HepG2 (cell line): ENCODE results near the gene CRKL. TPM values are rescaled to one million over a fixed set of nuclear protein-coding genes. Genes with fewer than 3 reads are reported as not detected.

Experiments
- CBFB ChIP-seq: sonication (generic); formaldehyde crosslinking; IDR thresholded peaks from 2 replicates; pipeline ENCODE4 v1.4.0; 2020; ENCODE audit warnings: missing genetic modification reagents
- ELF1 ChIP-seq: sonication (generic); formaldehyde crosslinking; IDR thresholded peaks from 2 replicates; pipeline ENCODE4 v1.4.0; 2020; ENCODE audit warnings: missing genetic modification reagents
- FUBP1 ChIP-seq: sonication (generic); formaldehyde crosslinking; IDR thresholded peaks from 2 replicates; pipeline ENCODE4 v1.5.1; 2020; ENCODE audit warnings: missing genetic modification reagents, mild to moderate bottlenecking, borderline replicate concordance
- GFI1 ChIP-seq: sonication (generic); formaldehyde crosslinking; IDR thresholded peaks from 2 replicates; pipeline ENCODE4 v1.5.0; 2020; ENCODE audit warnings: missing genetic modification reagents, mild to moderate bottlenecking, borderline replicate concordance
- IKZF1 ChIP-seq: fragments of 450-650 bp; IDR thresholded peaks from 2 replicates; pipeline ENCODE4 v1.7.1; 2016
- KDM3A ChIP-seq: IDR thresholded peaks from 2 replicates; pipeline ENCODE4 v1.6.1; 2018; ENCODE audit warnings: low read depth, missing compliant biosample characterization
- KDM5B ChIP-seq: sonication (generic); formaldehyde crosslinking; IDR thresholded peaks from 2 replicates; pipeline ENCODE4 v1.4.0; 2020; ENCODE audit warnings: missing genetic modification reagents, mild to moderate bottlenecking, borderline replicate concordance
- MEIS1 ChIP-seq: sonication (generic); formaldehyde crosslinking; IDR thresholded peaks from 2 replicates; pipeline ENCODE4 v1.9.0; 2021; ENCODE audit warnings: mild to moderate bottlenecking, missing genetic modification reagents, moderate library complexity, borderline replicate concordance
- MTERF4 ChIP-seq: sonication (generic); formaldehyde crosslinking; IDR thresholded peaks from 2 replicates; pipeline ENCODE4 v1.8.0; 2023; ENCODE audit warnings: mild to moderate bottlenecking, missing genetic modification reagents
- MYC ChIP-seq: sonication (generic); formaldehyde crosslinking; IDR thresholded peaks from 2 replicates; pipeline ENCODE4 v1.9.0; 2021; ENCODE audit warnings: missing genetic modification reagents, borderline replicate concordance
- NFKBIZ ChIP-seq: IDR thresholded peaks from 2 replicates; pipeline ENCODE4 v1.6.1; 2018; ENCODE audit warnings: missing genetic modification reagents, missing compliant biosample characterization
- NPAS2 ChIP-seq: sonication (generic); formaldehyde crosslinking; IDR thresholded peaks from 2 replicates; pipeline ENCODE4 v1.8.0; 2022; ENCODE audit warnings: mild to moderate bottlenecking, missing genetic modification reagents, borderline replicate concordance
- POGZ ChIP-seq: sonication (generic); formaldehyde crosslinking; IDR thresholded peaks from 2 replicates; pipeline ENCODE4 v1.4.0; 2020; ENCODE audit warnings: mild to moderate bottlenecking, missing genetic modification reagents
- RNF219 ChIP-seq: sonication (generic); formaldehyde crosslinking; IDR thresholded peaks from 2 replicates; pipeline ENCODE4 v1.5.0; 2020; ENCODE audit warnings: mild to moderate bottlenecking, missing genetic modification reagents
- TAF15 ChIP-seq: fragments of 200-400 bp; formaldehyde crosslinking; IDR thresholded peaks from one replicate; pipeline ENCODE4 v1.6.1; 2018; ENCODE audit warnings: mild to moderate bottlenecking, low read depth, low read length; ENCODE audit not compliant: poor library complexity, severe bottlenecking
- TRIM22 ChIP-seq: fragments of 450-650 bp; IDR thresholded peaks from 2 replicates; pipeline ENCODE4 v1.6.1; 2017
- ZFAT ChIP-seq: sonication (generic); formaldehyde crosslinking; conservative IDR thresholded peaks from 2 replicates; pipeline ENCODE4 v1.8.1; 2023; ENCODE audit warnings: missing genetic modification reagents, inconsistent platforms
- ZFX ChIP-seq: sonication (generic); formaldehyde crosslinking; IDR thresholded peaks from 2 replicates; pipeline ENCODE4 v1.4.0; 2020; ENCODE audit warnings: mild to moderate bottlenecking, low read depth, missing genetic modification reagents, moderate library complexity
- ZKSCAN8 ChIP-seq: IDR thresholded peaks from 2 replicates; pipeline ENCODE4 v1.6.1; 2016; ENCODE audit warnings: borderline replicate concordance, missing genetic modification reagents, missing compliant biosample characterization
- ZNF30 ChIP-seq: sonication (generic); formaldehyde crosslinking; IDR thresholded peaks from 2 replicates; pipeline ENCODE4 v1.5.0; 2020; ENCODE audit warnings: mild to moderate bottlenecking, missing genetic modification reagents
- ZNF468 ChIP-seq: sonication (generic); formaldehyde crosslinking; IDR thresholded peaks from 2 replicates; pipeline ENCODE4 v1.8.0; 2022; ENCODE audit warnings: mild to moderate bottlenecking, moderate library complexity, missing genetic modification reagents
- ZNF558 ChIP-seq: sonication (generic); formaldehyde crosslinking; IDR thresholded peaks from 2 replicates; pipeline ENCODE4 v1.9.0; 2022; ENCODE audit warnings: mild to moderate bottlenecking, missing genetic modification reagents, borderline replicate concordance
- ZNF616 ChIP-seq: sonication (generic); formaldehyde crosslinking; IDR thresholded peaks from 2 replicates; pipeline ENCODE4 v1.5.0; 2020; ENCODE audit warnings: low read depth, mild to moderate bottlenecking, missing genetic modification reagents
- ZNF761 ChIP-seq: sonication (generic); formaldehyde crosslinking; conservative IDR thresholded peaks from 2 replicates; pipeline ENCODE4 v1.4.0; 2020; ENCODE audit warnings: mild to moderate bottlenecking, missing genetic modification reagents
- polyA plus RNA-seq, 8 experiments: library from polyadenylated mRNA; depleted of rRNA in 3 of 8; stranded (reverse) in 7 of 8; unstranded in 1 of 8; fragments of >200 nt; fragmentation: Illumina TruSeq in 4 of 8; extraction: Trizol in 4 of 8; gene quantifications; 2 replicates each; pipeline versions ENCODE4 v1.2.1 to v1.2.3, GENCODE V29; 2011 to 2016; ENCODE audit warnings: low read depth in 4 of 8, missing spikeins in 1 of 8, mixed read lengths in 1 of 8; ENCODE audit not compliant: insufficient read depth in 1 of 8
- total RNA-seq, 5 experiments: library from RNA; depleted of rRNA; stranded (reverse); fragments of >200 nt; fragmentation: Illumina TruSeq; extraction: Trizol; gene quantifications; 2 replicates each; pipeline ENCODE4 v1.2.3, GENCODE V29; 2016; ENCODE audit warnings: low read depth in 1 of 5

The CRKL gene
- total and polyA plus RNA-seq, 2 of the 13 experiments (the other 11 are each of a cell fraction or from before 2014, with no cell fraction given) = 37.4 to 60.6 TPM

GRCh38 chr22:20981787-20982562 is 64.8 kb downstream of the CRKL start, which contains the start of gene LZTR1 (continued):
- TF ChIP-seq ZFAT (CRISPR knock-in tag) (peak; percentile 80; the same call in 1 of the 2 replicates), RNF219 (CRISPR knock-in tag) (no peak; the same call in 1 of the 2 replicates), FUBP1 (CRISPR knock-in tag) (peak; percentile 44; the same call in 1 of the 2 replicates), GFI1 (peak; percentile 56; the same call in 1 of the 2 replicates), CBFB (CRISPR knock-in tag) (peak; percentile 93), ZNF30 (CRISPR knock-in tag) (peak; percentile 70; the same call in 1 of the 2 replicates), KDM3A (CRISPR knock-in tag) (peak; percentile 48; the same call in 1 of the 2 replicates), IKZF1 (no peak), ZNF616 (CRISPR knock-in tag) (peak; percentile 75; the same call in 1 of the 2 replicates), NFKBIZ (CRISPR knock-in tag) (peak; percentile 44; the same call in 1 of the 2 replicates), ZKSCAN8 (CRISPR knock-in tag) (no peak; the same call in 1 of the 2 replicates), ZNF468 (CRISPR knock-in tag) (no peak), NPAS2 (CRISPR knock-in tag) (no peak), ZFX (CRISPR knock-in tag) (peak; percentile 99), MYC (peak; percentile 98), MTERF4 (peak; percentile 85; the same call in 1 of the 2 replicates), KDM5B (CRISPR knock-in tag) (peak; percentile 99), ZNF558 (CRISPR knock-in tag) (no peak), MEIS1 (CRISPR knock-in tag) (peak; percentile 87), TRIM22 (no peak), POGZ (peak; percentile 69), ELF1 (peak; percentile 86), ZNF761 (peak; percentile 93; the same call in 1 of the 2 replicates), TAF15 (peak; percentile 76)
